Ishikawa (cell line): ENCODE measurements around the gene ZNF385D.

ENCODE experiments used
- CREB1 ChIP-seq: IDR thresholded peaks from 2 replicates; pipeline ENCODE4 v1.6.1; 2012; ENCODE audit warnings: low read depth
- EP300 ChIP-seq: IDR thresholded peaks from 2 replicates; pipeline ENCODE4 v1.6.1; 2012; ENCODE audit warnings: borderline replicate concordance
- RAD21 ChIP-seq: IDR thresholded peaks from 2 replicates; pipeline ENCODE4 v1.6.1; 2012; ENCODE audit warnings: low read depth
- TAF1 ChIP-seq: IDR thresholded peaks from 2 replicates; pipeline ENCODE4 v1.6.1; 2012; ENCODE audit warnings: low read depth, mild to moderate bottlenecking
- YY1 ChIP-seq: IDR thresholded peaks from 2 replicates; pipeline ENCODE4 v1.6.1; 2012; ENCODE audit warnings: low read depth
- TF ChIP-seq, protein P1 (sequence below): IDR thresholded peaks from 2 replicates; pipeline ENCODE4 v1.6.1; 2012; ENCODE audit warnings: low read depth, mild to moderate bottlenecking

- TF ChIP-seq YY1: no peak
- no peak for TF ChIP-seq TAF1
- TF ChIP-seq CREB1: no peak
- no peak for TF ChIP-seq EP300
- TF ChIP-seq, protein P1, sequence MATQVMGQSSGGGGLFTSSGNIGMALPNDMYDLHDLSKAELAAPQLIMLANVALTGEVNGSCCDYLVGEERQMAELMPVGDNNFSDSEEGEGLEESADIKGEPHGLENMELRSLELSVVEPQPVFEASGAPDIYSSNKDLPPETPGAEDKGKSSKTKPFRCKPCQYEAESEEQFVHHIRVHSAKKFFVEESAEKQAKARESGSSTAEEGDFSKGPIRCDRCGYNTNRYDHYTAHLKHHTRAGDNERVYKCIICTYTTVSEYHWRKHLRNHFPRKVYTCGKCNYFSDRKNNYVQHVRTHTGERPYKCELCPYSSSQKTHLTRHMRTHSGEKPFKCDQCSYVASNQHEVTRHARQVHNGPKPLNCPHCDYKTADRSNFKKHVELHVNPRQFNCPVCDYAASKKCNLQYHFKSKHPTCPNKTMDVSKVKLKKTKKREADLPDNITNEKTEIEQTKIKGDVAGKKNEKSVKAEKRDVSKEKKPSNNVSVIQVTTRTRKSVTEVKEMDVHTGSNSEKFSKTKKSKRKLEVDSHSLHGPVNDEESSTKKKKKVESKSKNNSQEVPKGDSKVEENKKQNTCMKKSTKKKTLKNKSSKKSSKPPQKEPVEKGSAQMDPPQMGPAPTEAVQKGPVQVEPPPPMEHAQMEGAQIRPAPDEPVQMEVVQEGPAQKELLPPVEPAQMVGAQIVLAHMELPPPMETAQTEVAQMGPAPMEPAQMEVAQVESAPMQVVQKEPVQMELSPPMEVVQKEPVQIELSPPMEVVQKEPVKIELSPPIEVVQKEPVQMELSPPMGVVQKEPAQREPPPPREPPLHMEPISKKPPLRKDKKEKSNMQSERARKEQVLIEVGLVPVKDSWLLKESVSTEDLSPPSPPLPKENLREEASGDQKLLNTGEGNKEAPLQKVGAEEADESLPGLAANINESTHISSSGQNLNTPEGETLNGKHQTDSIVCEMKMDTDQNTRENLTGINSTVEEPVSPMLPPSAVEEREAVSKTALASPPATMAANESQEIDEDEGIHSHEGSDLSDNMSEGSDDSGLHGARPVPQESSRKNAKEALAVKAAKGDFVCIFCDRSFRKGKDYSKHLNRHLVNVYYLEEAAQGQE: no peak
- TF ChIP-seq RAD21: no peak
Measured at GRCh38 chr3:21613372-21614070, 137.5 kb downstream of the ZNF385D start.
